Skin of body (tissue), 3 donors: ENCODE measurements around the gene GLI1. TPM values are rescaled to one million over a fixed set of nuclear protein-coding genes. Genes with fewer than 3 reads are reported as not detected.

Experiments
- DNase-seq: peaks from one replicate; lab custom pipeline; 2025; lab: John Stamatoyannopoulos, UW
- small RNA-seq: library from RNA; depleted of rRNA; stranded (forward); fragments of <200 nt; gene quantifications from one replicate; pipeline ENCODE3, GENCODE V24; 2014; ENCODE audit warnings: low replicate concordance
- total RNA-seq: library from RNA; depleted of rRNA; stranded (reverse); fragments of >200 nt; gene quantifications from one replicate; pipeline ENCODE4 v1.2.3, GENCODE V29; 2014

Gene GLI1
- total RNA-seq, 1 donor from 2014 or later = 7.2 TPM

- DNase-seq = peak; percentile 59
Measured at GRCh38 chr12:57518176-57518919, 58.8 kb downstream of the GLI1 start.

- DNase-seq = no peak
Measured at GRCh38 chr12:57518920-57519795, 59.6 kb downstream of the GLI1 start.

GRCh38 chr12:57519796-57520052, 60.1 kb downstream of the GLI1 start:
- no peak for DNase-seq

GRCh38 chr12:57520053-57520818, 60.7 kb downstream of the GLI1 start, which contains the start of gene DDIT3:
DDIT3 (minus strand) TSS chr12:57520514; CDS start chr12:57517406, 3,108 bp downstream.
- DNase-seq = peak; percentile 99

DNA sequence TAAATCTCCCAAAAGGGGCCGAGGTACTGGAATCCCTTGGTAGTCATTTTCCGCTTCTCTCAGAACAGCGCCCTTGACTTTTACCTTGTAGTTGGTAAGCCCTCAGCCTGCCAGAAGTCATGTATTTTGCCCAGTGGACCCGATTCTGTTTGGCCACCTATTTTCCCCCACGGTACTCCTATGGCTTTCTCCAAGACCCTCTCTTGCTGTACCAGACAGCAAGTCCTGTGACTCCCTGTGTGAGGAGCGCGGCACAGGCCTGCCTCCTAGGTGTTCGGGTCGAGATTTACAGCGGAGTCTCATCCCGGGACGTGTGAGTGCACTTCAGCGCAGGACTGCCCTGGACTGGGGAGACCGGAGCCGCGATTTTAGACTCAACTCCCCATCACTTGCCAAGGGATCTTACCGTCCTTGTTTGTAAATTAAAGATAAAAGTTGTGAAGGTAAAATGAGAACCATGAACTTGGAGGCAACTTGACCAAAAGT, 62.0 kb downstream of the GLI1 start:
- peak; percentile 59 for DNase-seq

Small RNA genes lying within 50 kb of the gene (small RNA-seq; reads per million reads assigned to genes)
- gene MIR616 (not detected), gene RNU6-879P (not detected)

Other genes with a start within 250 kb of the GLI1 start
- gene NXPH4, start 243.0 kb upstream of the GLI1 start, total RNA-seq = 6.6 TPM
- 48.8 TPM for gene SHMT2, start 230.1 kb upstream of the GLI1 start, total RNA-seq
- 20.2 TPM for gene STAC3, start 208.6 kb upstream of the GLI1 start, total RNA-seq
- gene R3HDM2, start 28.7 kb upstream of the GLI1 start, total RNA-seq = 32.9 TPM
- gene INHBC, start 25.0 kb upstream of the GLI1 start, total RNA-seq = not detected
- gene INHBE, start 4.5 kb upstream of the GLI1 start, total RNA-seq = 0.10 TPM
- 5.0 TPM for gene ARHGAP9, start 20.1 kb downstream of the GLI1 start, total RNA-seq
- 51.8 TPM for gene MARS1, start 28.3 kb downstream of the GLI1 start, total RNA-seq
- 38.4 TPM for gene DDIT3, start 60.7 kb downstream of the GLI1 start, total RNA-seq
- gene MBD6, start 63.0 kb downstream of the GLI1 start, total RNA-seq = 13.0 TPM
- gene DCTN2, start 87.4 kb downstream of the GLI1 start, total RNA-seq = 62.0 TPM
- gene KIF5A, start 90.3 kb downstream of the GLI1 start, total RNA-seq = 0.39 TPM
- gene PIP4K2C, start 131.4 kb downstream of the GLI1 start, total RNA-seq = 11.0 TPM
- 16.6 TPM for gene DTX3, start 145.0 kb downstream of the GLI1 start, total RNA-seq
- gene ARHGEF25, start 151.7 kb downstream of the GLI1 start, total RNA-seq = 32.5 TPM
- 1.7 TPM for gene B4GALNT1, start 173.4 kb downstream of the GLI1 start, total RNA-seq
- 135 TPM for gene OS9, start 234.3 kb downstream of the GLI1 start, total RNA-seq